Endometrium (tissue), 2 donors: ENCODE results near the gene ELAVL4.
A peak's percentile ranks its signal among the peaks of the same experiment; 100 is the strongest.
"Not testable (repeated sequence)": the region's sequence is repeated elsewhere in the genome, so short reads cannot be mapped to it uniquely, and the experiment has no call there.

Experiments
- FAIRE-seq: peaks from 2 replicates; lab custom pipeline; 2012; peaks lifted over from hg19 to GRCh38; lab: Jason Lieb, UNC
- donor health status: control.
- donor health status: control.

The ELAVL4 gene

DNA sequence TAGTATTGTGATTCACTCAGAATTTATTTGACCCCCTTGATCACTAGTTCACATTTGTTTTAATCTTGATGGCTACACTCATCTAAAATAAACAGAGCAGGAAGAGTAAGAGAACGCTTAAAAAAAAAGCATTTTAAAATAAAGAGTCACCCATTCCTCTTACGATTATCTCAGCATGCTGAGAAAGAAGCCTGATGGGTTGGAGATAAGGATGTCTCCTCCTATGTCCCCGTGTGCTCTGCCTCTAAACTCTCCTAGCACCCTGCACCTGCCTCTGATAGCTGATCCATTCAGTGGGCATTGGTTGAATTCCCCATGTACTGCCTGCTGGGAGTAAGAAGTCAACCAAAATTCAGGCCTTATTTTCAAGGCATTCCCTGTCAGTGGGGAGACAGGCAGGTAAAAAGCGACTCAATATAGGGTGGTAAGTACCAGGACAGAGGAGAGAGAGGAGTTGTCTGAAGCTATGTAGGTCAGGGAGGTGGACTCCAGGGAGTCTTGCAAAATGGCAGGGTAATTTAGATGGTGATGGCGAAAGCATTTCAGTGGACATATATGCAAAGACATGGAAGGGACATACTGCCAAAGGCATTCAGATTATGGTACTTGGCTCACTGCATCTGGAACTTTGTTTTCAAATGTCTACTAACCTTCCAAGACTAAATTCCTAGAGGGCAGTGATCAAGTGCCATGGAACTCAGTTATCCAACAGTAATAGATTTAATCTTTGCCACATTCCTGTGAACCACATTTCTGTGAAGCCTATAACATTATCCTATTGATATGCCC, 18.4 kb downstream of the ELAVL4 start:
- FAIRE-seq: no peak

DNA sequence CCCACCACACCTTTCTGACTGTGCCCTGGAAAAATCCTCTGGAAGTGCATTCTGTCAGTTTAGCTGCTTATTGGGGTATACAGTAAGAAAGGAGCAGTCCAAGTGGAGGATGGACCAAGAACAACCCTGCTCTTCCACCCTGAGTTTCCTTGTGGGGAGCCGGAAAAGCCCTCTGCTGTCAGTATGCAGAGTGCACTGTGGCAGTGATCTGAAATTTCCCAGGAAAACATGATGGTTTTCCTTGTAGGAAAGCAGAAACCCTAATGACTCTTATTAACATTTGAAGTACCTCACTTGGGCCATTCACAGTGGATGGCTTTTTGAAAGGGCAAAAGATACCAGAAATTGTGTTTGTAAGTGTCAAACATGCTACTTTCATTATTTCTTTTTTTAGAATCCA, 20.5 kb downstream of the ELAVL4 start:
- no peak for FAIRE-seq

DNA sequence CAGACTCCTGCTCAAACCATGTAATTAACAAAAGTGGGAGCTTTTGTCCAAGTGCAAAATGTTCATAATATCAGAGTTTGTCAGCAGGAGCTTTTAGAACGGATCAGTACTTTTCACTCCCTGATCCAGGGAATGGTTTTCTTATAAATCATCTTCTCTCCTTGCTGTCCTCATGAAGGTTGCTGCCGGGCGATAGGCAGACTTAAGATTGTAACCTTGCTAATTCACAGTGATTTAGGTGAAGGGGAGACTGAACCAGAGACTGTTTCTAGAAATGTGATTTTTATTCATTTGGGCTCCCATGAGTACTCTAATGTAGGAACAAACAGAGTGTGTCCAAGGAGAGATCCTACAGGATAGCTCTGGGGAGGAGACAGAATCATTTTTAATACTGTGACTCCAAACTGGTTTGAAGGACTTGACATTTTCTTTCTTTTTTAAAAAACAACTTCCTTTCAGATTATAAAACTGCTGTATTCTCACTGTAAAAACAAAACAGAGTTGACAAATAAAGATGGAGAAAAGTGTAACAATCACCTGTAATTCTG, 23.7 kb downstream of the ELAVL4 start:
- FAIRE-seq: no peak

DNA sequence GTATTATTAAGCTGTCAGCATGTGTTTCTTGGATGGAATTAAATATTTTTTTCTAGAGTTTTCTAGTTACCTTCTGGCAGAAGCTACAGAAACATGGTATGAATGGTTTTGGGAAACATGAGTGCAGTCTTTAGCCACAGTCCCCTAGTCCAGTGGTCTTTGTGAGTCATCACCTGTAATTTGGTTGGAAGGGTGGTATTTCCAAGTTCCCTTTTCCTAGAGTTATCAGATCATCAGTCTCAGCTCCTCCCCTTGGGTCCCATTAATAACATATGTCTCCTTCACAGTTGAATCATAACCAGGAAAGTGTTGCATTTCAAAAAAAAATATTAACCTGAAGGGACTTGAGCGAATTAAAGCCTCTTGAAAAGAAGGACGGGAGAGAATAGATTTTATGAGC, 27.0 kb downstream of the ELAVL4 start:
- no peak for FAIRE-seq

DNA sequence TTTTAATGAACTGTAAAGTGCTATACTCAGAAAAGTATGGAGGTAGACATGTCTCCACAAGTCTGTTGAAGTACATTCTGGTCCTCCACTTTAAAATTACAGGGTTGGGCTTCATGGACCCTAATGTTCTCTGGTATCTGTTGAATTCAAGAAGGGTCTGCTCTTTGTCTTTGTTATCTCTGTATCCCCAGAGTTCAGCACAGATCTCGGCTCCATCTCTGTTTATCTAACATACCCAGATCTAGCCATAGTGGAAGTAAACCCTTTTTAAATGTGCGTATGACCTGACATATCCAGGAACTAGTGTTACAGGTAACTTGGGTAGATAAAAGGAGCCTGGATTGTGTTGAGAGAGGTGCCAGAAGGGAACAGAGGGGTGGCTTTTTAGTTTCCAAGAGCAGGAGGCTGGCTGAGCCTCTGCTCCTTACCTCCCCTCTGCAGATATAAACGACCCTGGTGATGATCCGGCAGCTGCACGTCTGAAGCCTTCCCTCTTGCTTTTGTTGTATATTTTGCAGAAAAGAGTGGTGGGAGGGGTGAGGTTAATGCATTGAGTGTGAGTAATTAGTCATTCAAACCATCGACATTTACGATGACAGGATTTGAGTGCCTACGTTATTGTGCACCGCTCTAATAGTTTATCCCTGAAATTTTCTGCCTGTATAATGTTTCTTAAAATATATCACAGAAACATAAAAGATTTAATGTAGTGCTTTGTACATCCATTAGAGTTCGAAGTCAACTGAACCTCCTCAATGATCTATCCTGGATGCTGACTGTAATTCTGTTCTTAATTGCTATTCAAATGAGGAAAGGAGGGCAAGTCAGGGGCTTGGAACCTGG, 30.8 kb downstream of the ELAVL4 start:
- no peak for FAIRE-seq

DNA sequence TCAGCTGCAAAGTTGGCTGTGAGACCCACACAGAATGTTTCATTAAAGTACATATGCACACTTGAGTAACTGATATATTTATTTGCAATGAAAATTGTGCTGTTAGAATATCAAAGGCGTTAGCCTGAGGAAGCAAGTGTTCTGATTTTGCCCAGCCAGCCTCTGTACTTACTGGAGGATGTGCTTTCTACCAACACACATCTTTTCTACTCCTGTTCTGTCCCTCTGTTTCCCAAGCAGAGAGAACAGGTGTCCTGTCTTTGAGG, 31.4 kb downstream of the ELAVL4 start:
- no peak for FAIRE-seq

DNA sequence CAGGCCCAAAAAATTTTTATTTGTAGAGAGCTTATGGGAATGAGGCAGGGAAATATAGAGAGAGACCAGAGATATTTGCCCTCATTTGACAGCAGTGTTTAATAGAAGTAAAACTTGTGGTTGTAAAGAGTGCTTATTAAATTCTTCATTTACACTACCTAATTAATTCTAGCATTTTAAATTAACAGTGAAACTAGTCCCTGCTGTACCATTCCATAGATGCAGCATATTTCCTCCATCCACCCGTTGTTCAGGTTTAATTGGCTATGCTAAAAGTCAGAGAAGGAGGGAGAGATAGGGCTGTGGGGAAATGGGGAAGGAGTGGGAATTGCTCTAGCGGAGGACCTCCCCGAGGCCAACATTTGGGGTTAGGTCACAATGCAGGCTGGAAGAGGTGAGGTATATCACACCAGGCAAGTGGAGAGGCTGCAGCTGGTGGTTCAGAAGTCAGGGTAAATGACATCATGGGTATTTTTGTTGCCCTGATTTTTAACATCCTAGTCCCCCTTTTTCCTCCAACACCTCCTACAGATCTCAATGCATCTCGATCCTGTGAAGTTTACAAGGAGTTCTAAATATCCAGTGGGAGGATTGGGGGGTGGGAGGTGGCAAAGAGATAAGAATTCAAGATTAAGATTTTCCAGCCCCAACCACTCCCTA, 38.6 kb downstream of the ELAVL4 start:
- FAIRE-seq: no peak

DNA sequence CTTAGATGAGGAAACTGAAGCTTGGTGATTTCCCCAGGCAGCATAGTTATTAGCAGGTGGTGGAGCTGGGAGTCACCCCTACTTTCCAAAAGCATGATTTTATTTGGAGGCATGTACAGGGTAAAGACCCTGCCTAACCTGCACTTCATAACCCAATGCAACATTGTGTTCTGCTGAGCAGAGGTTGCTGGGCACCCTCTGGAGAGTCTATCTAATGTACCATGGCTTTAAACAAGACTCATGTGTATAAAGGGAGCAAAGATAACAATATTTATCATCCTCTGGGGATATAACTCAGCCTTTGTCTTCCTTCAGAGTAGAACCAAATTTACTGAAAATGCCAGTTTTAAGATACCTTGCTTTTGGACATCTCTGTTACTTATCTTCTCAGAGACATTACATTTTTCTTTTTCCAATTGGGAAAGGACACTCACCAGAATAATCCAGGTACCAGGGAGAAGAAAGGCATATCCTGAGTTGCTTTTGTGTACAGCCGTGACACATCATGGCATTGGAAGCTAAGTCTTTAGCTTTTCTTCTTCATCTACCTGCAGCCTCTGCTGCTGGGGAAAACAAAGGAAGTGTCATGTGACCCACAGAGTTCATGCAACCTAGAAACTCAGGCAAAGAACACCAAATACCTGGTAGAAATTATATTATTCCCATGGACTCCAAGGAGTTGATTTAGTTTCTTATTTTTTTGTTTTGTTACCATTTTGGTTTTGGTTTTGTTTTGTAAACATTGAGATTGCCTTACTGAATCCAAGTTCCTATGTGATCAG, 39.6 kb downstream of the ELAVL4 start:
- peak; percentile 83 for FAIRE-seq

DNA sequence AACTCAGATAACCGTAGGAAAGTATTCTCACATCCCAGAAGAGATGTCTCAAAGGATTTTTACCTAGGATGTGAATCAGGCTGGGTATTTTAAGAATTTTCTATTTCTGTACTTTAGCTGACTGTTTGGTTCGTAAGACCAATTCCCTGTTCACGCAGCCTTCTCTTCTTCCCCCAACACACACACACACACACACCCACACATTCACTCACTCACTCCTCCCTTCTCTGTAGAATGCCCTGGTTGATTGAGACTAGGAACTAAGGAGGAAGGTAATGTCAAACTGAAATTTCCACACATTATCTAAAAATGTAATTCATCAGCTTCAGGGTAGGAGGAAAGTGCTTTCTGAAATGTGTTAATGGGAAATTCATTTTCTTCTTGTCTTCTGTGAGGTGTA, 43.5 kb downstream of the ELAVL4 start:
- no peak for FAIRE-seq

DNA sequence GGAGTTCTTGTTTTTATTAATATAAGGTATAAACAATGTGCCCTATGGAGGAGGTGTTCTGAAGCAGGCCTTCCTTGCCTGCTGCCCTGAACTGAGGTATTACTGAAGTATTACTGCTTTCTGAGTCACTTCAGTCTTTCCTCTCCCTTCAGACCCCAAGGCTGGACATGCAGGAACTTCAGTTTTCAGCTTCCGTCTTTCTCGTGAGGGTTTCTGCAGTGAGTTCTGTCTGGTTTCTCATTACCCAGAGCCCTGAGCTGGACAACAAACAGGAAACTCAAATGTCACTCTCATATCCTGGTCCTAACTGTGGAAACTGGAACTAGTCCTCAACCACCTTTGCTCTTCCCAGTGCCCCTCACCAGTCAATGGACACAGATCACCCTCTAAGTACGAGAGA, 46.8 kb downstream of the ELAVL4 start:
- FAIRE-seq: no peak

DNA sequence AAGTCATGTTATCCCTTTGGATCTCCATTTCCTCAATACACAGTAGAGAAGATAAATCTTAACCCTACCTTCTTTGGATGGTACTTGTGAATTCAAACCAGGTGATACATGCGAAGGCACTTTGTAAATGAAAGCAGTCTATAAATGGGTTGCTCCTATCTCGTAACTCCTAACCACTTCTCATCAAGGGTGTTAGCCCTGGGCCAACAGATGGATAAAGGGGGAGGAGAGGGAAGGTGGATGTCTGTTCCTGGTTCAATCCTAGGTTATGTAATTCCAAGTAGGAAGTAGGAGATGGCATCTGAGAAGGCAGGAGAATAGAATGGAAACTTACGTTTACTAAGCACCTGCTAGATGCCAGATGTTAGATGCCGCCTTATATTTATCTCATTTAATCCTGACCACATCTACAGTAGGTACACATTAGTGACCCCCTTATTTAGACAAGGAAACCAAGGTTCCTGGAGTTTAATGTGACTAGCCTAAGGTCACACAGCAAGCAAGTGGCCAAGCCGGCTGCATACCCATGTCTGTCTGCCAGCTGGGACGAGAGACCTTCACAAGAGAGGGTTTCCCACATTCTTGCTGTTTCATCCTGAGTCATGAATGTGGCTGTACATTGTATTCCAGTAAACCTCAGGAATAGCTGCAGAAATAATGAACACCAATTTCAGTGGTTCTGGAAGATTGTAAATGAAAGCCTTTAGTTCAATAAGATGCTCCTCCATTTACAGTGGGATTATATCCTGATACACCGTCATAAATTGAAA, 47.7 kb downstream of the ELAVL4 start:
- no peak for FAIRE-seq

DNA sequence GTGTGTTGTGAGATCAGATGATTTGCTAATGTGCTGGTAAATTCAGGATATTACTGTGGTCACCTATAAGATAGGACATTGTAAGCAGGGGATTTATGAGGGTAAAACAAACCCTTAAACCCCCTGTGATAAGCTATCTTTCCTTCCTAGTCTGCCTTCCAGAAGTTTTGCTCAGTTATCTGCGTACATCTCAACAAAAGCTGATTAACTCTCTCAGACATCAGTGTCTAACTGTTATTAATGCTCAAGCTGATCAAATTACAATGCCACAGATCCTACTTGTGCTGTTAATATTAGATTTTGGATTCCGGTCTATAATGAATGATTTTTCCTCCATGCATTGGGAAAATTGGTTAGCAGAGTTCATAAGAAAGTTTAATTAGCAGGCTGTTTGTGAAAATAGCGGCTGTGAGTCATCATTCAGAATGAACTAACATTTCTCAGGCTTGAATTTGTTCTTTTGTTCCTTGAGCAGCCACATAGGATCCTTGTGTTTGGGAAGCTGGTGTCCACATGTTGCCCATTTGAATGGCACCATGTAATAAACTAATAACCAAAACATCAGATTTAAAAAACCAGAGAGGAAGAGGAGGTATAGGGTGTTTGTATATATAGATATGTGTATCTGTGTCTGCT, 48.7 kb downstream of the ELAVL4 start:
- FAIRE-seq: no peak

DNA sequence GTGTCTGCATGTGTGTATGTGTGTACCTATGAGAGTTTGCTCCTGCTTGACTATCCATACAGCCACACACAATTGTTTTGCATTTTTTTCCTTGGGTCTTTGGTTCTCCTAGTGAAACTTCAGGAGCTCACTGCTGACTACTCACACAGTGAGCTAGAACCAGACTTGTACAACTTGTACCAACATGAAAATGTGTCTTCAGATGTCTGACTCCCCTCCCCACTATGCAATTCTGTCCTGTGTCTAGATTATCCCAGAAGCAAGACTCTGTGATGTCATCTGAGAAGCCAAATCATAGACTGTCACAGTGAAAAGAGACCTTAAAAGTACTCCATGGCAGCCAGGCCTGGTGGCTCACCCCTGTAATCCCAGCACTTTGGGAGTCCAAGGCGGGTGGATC, 49.7 kb downstream of the ELAVL4 start:
- FAIRE-seq: no peak

DNA sequence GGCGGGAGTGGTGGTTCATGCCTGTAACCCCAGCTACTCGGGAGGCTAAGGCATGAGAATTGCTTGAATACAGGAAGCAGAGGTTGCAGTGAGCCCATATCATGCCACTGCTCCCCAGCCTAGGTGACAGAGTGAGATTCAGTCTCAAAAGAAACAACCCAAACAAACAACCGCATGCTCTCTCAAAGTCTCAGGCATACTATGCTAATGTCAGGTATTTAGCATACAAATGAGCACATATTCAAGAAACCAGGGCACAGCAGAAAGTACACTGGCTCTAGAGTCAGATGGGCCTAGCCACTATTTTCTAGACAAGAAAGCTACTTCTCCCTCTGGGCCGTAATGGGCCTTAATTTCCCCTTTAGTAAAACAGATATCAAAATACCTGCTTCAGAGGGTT, 55.0 kb downstream of the ELAVL4 start:
- no peak for FAIRE-seq

DNA sequence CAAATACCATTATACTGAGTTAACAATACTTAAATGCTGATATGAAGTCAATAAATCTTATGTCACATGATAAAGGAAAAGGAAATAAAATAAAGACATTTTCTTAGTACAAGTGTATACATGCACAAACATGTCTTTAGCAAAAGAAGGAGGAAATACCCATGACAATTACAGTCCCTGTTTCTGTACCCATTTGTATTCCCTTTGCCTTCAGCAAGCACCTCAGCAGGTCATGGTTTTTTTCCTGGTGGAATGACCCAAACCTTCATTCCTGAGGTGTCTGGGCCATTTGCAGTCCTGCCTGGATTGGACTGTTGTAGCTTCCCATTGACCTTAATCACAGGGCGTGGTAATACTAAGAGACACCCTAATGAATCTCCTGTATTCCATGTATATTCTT, 57.6 kb downstream of the ELAVL4 start:
- not testable (repeated sequence) for FAIRE-seq

DNA sequence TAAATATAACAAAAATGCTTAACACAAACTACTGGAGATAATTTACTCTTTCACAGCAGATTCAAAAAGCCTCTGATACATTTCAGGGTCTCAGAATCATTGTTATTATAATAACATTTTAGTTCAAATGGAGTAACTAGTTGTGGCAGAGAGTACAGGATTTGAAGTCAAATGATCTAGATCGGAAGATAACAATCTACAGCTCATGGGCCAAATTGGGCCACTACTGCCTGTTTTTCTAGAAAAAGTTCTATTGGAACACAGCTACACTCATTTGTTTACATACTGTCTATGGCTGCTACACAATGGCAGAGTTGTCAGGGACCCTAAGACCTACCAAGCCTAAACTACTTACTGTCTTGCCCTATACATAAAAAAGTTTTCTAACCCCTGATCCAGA, 63.6 kb downstream of the ELAVL4 start:
- FAIRE-seq: no peak

DNA sequence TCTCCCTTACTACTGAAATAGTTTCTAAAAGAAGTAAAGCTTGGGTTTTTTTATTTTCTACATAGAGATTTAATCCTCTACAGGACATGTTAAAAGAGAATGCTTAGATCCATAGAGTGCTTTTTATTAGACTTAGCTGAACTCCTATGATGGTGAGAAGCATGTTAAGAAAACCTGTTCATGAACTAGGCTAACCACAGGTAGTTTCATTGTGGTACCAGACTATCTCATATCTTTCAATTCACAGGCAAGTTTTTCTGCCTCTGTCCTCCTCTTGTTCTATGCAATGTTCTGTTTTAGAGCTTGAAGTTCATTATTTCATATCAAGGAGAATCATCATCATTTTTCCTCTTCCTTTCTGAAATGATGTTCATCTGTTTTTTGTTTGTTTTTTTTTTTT, 65.4 kb downstream of the ELAVL4 start:
- FAIRE-seq: no peak

DNA sequence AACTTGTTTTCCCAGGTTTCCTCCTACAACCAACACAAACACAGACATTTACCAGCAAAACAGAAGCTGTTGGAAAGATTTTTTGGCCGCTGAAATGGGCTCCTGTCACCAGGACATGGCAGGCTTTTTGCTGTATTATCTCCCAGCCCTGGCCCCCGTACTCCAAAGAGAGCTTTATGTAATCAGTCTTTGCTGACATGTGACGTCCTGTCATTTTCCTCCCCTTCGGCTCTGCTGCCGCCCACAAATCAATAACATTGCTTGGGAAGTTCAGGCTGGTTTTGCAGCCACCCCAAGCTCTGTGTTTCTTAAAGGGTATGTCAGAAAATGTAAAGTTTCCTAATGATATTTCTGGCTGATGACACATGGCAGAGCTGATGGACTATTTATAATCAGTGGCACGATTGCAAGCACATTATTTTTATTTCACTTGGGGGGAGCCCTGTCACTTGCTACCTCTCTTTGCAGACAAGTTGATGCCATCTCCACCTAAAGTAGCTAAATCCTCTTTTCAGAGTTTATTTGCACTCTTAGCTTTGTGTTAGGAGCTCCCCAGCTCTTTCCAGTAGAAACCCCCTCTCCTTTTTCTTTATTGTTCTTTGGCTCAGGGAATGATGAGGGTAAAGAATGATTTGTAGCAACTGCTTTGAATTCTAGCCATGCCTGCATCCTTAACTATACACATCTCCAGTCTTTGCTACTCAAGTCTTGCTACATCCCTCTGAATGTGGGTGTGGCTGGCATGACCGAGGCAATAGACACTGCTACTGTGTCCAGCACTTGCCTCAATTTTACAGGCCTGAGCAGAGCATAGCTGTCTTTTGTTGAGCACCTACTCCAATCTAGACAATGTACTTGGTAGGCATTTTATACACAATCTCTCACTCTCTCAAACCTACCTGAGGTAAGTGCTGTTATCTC, 67.3 kb downstream of the ELAVL4 start:
- no peak for FAIRE-seq

DNA sequence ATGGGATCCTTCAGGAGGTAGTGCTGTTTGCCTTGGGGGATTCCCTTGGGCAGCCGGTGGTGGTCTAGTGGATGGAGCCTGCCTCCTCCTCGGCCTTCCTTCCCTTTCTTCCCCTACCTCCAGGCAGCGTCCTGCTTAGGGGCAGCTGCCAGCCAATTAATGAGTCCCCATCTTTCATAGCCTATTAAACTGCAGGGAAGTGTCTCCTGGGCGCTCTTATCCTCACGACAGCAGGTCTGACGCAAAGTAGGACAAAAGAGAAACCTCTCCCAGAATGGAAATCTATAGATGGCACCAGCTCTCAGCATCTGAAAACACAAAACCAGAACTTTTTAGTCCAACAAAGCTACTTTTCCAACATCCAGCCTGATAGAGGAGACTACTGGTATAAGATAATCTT, 69.3 kb downstream of the ELAVL4 start:
- FAIRE-seq: no peak

DNA sequence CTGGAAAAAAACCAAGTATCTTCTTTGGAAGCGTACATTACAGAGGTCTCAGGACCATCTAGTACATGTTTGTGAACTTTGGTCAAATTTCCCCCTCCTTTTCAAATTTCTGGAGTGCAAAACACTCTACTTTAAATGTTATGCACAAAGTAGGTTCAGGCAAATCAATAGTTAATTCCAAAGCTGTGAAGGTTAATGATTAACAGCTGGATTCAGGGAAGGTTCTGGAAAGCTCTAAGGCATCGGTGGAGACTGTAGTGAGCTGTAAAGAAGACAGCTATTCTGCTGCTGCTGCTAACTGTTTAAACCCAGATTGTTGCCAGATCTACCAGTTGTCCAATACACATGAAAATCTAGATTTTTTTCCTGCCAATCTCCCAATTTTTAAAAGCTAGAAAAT, 70.9 kb downstream of the ELAVL4 start:
- FAIRE-seq: no peak
